ENCODE data around the gene ICAM2.

Gene ICAM2

GRCh38 chr17:64003526-64004121, 16.8 kb downstream of the ICAM2 start:
- Histone ChIP-seq H3K4me3 (ENCODE audit: low read length, poor library complexity, severe bottlenecking) (no peak overlapping the region), H3F3A (ENCODE audit: low read depth) (no peaks in the 10 kb centered on the region), H2AFZ (ENCODE audit: low read length) (no peak overlapping the region), H3K79me2 (ENCODE audit: insufficient read depth, low read length) (peaks cover 23% of the 10 kb centered on the region), H3K4me1 (ENCODE audit: insufficient read depth, low read length, poor library complexity, severe bottlenecking) (peaks cover 19% of the 10 kb centered on the region), H3K9me2 (replicated peaks; ENCODE audit: low read depth, low read length) (no peaks in the 10 kb centered on the region), H3K9me3 (ENCODE audit: insufficient read depth, low read depth, low read length) (no peaks in the 10 kb centered on the region), H3K4me2 (ENCODE audit: low read depth, low read length, poor library complexity, severe bottlenecking) (no peak overlapping the region), H3K36me3 (ENCODE audit: insufficient read depth, low read length) (peaks cover 37% of the 10 kb centered on the region; the same call in 1 of the 2 replicates), H3K27me3 (ENCODE audit: insufficient read depth, low read length, poor library complexity, severe bottlenecking) (no peaks in the 10 kb centered on the region), H3K9ac (ENCODE audit: low read depth, low read length, poor library complexity, severe bottlenecking) (no peak overlapping the region), H4K20me1 (ENCODE audit: insufficient read depth, low read length, poor library complexity, severe bottlenecking) (peaks cover 4% of the 10 kb centered on the region)
- TF ChIP-seq CTCF (conservative IDR thresholded peaks at IDR 0.05; ENCODE audit: low read length) (no peak), EZH2phosphoT487 (IDR thresholded peaks at IDR 0.05; ENCODE audit: borderline replicate concordance) (no peak)

- peaks cover 37% of the 10 kb centered on the region; the same call in 1 of the 2 replicates for H3K36me3 ChIP-seq (ENCODE audit: insufficient read depth, low read length)
- H3K9me3 ChIP-seq (ENCODE audit: insufficient read depth, low read depth, low read length) = no peaks in the 10 kb centered on the region
- no peak overlapping the region for H3K9ac ChIP-seq (ENCODE audit: low read depth, low read length, poor library complexity, severe bottlenecking)
- H3K79me2 ChIP-seq (ENCODE audit: insufficient read depth, low read length) = peaks cover 16% of the 10 kb centered on the region
- H3K27me3 ChIP-seq (ENCODE audit: insufficient read depth, low read length, poor library complexity, severe bottlenecking) = no peaks in the 10 kb centered on the region
- H3K4me3 ChIP-seq (ENCODE audit: low read length, poor library complexity, severe bottlenecking) = no peak overlapping the region
- H2AFZ ChIP-seq (ENCODE audit: low read length) = no peak overlapping the region
- no peaks in the 10 kb centered on the region for H3F3A ChIP-seq (ENCODE audit: low read depth)
- no peak overlapping the region for H3K4me2 ChIP-seq (ENCODE audit: low read depth, low read length, poor library complexity, severe bottlenecking)
- peaks cover 4% of the 10 kb centered on the region for H4K20me1 ChIP-seq (ENCODE audit: insufficient read depth, low read length, poor library complexity, severe bottlenecking)
- peaks cover 17% of the 10 kb centered on the region for H3K4me1 ChIP-seq (ENCODE audit: insufficient read depth, low read length, poor library complexity, severe bottlenecking)
- no peak for TF ChIP-seq EZH2phosphoT487 (IDR thresholded peaks at IDR 0.05; ENCODE audit: borderline replicate concordance)
- no peak for TF ChIP-seq CTCF (conservative IDR thresholded peaks at IDR 0.05; ENCODE audit: low read length)
- H3K9me2 ChIP-seq (replicated peaks; ENCODE audit: low read depth, low read length) = no peaks in the 10 kb centered on the region
These were observed 17.5 kb downstream of the ICAM2 start for GRCh38 chr17:64002658-64003525.

GRCh38 chr17:64001763-64002529, 18.5 kb downstream of the ICAM2 start:
- Histone ChIP-seq H3K36me3 (ENCODE audit: insufficient read depth, low read length) (peaks cover 37% of the 10 kb centered on the region; the same call in 1 of the 2 replicates), H3K4me2 (ENCODE audit: low read depth, low read length, poor library complexity, severe bottlenecking) (no peak overlapping the region), H3K4me1 (ENCODE audit: insufficient read depth, low read length, poor library complexity, severe bottlenecking) (peaks cover 14% of the 10 kb centered on the region)

More at GRCh38 chr17:64001763-64002529, 18.5 kb downstream of the ICAM2 start:
- Histone ChIP-seq H3K9me2 (replicated peaks; ENCODE audit: low read depth, low read length) (no peaks in the 10 kb centered on the region), H4K20me1 (ENCODE audit: insufficient read depth, low read length, poor library complexity, severe bottlenecking) (peaks cover 4% of the 10 kb centered on the region), H3K9me3 (ENCODE audit: insufficient read depth, low read depth, low read length) (no peaks in the 10 kb centered on the region), H3K9ac (ENCODE audit: low read depth, low read length, poor library complexity, severe bottlenecking) (no peak overlapping the region), H3K27me3 (ENCODE audit: insufficient read depth, low read length, poor library complexity, severe bottlenecking) (no peaks in the 10 kb centered on the region), H2AFZ (ENCODE audit: low read length) (no peak overlapping the region), H3K79me2 (ENCODE audit: insufficient read depth, low read length) (peaks cover 7% of the 10 kb centered on the region; the same call in 1 of the 2 replicates), H3F3A (ENCODE audit: low read depth) (no peaks in the 10 kb centered on the region), H3K4me3 (ENCODE audit: low read length, poor library complexity, severe bottlenecking) (no peak overlapping the region)
- TF ChIP-seq EZH2phosphoT487 (IDR thresholded peaks at IDR 0.05; ENCODE audit: borderline replicate concordance) (no peak), CTCF (conservative IDR thresholded peaks at IDR 0.05; ENCODE audit: low read length) (no peak)

Data from Loucy (cell line).